Keratinocyte (primary cell): Measurements from ENCODE around the gene ISG15.

Experiments used
- CTCF ChIP-seq, 3 experiments: IDR thresholded peaks in 1 of 3; conservative IDR thresholded peaks in 1 of 3; optimal IDR thresholded peaks in 1 of 3; 2 replicates in 2 of 3; 3 replicates in 1 of 3; pipeline versions ENCODE3 to v1.5.1; 2011; ENCODE audit warnings: low read length in 3 of 3, mild to moderate bottlenecking in 3 of 3, moderate library complexity in 2 of 3, control low read depth in 1 of 3, inconsistent platforms in 1 of 3; ENCODE audit not compliant: insufficient read depth in 2 of 3; ENCODE audit errors: extremely low read depth in 1 of 3
- EZH2 ChIP-seq: IDR thresholded peaks from one replicate; pipeline ENCODE4 v1.6.1; 2012; ENCODE audit warnings: inconsistent platforms, mild to moderate bottlenecking, low read length, moderate library complexity

- TF ChIP-seq EZH2 = no peak
- TF ChIP-seq CTCF (optimal IDR thresholded peaks at IDR 0.05 in 1 of 3, IDR thresholded peaks at IDR 0.05 in 1 of 3, conservative IDR thresholded peaks at IDR 0.05 in 1 of 3; ENCODE audit: extremely low read depth in 1 of 3, insufficient read depth in 2 of 3, low read length in 3 of 3) = no peak
Observed at GRCh38 chr1:1031659-1032235, 18.4 kb downstream of the ISG15 start.
